OCI-LY7 (cell line): ENCODE results near the gene RPL10. TPM values are rescaled to one million over a fixed set of nuclear protein-coding genes. Genes with fewer than 3 reads are reported as not detected.
A peak's percentile ranks its signal among the peaks of the same experiment; 100 is the strongest.

Experiments
- BruUV-seq: library from RNA; stranded (reverse); fragments of 400-500 nt; replicated peaks from 2 replicates; lab custom pipeline; 2021; lab: Mats Ljungman, UMichigan
- CTCF ChIA-PET: fragments of 300-600 bp; sonication (Branson Sonifier 250); formaldehyde crosslinking; loops from one replicate; lab custom pipeline; 2022; ENCODE audit warnings: antibody characterized with exemption; ENCODE audit not compliant: unreplicated experiment; lab: Charles Lee
- POLR2A ChIA-PET: fragments of 300-600 bp; sonication (Branson Sonifier 250); formaldehyde crosslinking; loops from one replicate; lab custom pipeline; 2022; ENCODE audit warnings: antibody characterized with exemption; lab: Charles Lee
- DNase-seq: peaks from one replicate; pipeline ENCODE4 v3.0.0-alpha.2; 2015; ENCODE audit warnings: low spot score
- H2AFZ ChIP-seq: fragments of 200-600 bp; sonication (generic), shearing (Covaris generic); 2 replicates; pipeline ENCODE4 v1.6.1; 2014; ENCODE audit warnings: mild to moderate bottlenecking, antibody characterized with exemption, low read length, moderate library complexity
- H3K27ac ChIP-seq: fragments of 200-600 bp; sonication (generic); 2 replicates; pipeline ENCODE4 v1.5.1; 2014; ENCODE audit warnings: mixed run types, low read depth, mild to moderate bottlenecking, moderate library complexity, low read length, inconsistent platforms; ENCODE audit not compliant: poor library complexity, severe bottlenecking
- H3K36me3 ChIP-seq: fragments of 200-600 bp; sonication (generic); 2 replicates; pipeline ENCODE4 v1.6.1; 2014; ENCODE audit warnings: mild to moderate bottlenecking, antibody characterized with exemption, low read length, moderate library complexity, mixed read lengths; ENCODE audit not compliant: insufficient read depth
- H3K4me1 ChIP-seq: fragments of 200-600 bp; sonication (generic); 2 replicates; pipeline ENCODE4 v1.5.1; 2014; ENCODE audit warnings: mild to moderate bottlenecking, low read length; ENCODE audit not compliant: insufficient read depth, poor library complexity, severe bottlenecking
- H3K4me2 ChIP-seq: fragments of 200-600 bp; sonication (generic); 2 replicates; pipeline ENCODE4 v1.6.1; 2014; ENCODE audit warnings: mild to moderate bottlenecking, low read length
- H3K4me3 ChIP-seq: fragments of 200-600 bp; sonication (generic); 2 replicates; pipeline ENCODE4 v1.5.1; 2014; ENCODE audit warnings: mild to moderate bottlenecking, low read depth, low read length; ENCODE audit not compliant: poor library complexity, severe bottlenecking
- H3K79me2 ChIP-seq: fragments of 200-600 bp; sonication (generic); 2 replicates; pipeline ENCODE4 v1.6.1; 2016; ENCODE audit warnings: low read depth, mild to moderate bottlenecking, low read length, moderate library complexity, mixed read lengths; ENCODE audit not compliant: insufficient read depth
- H3K9me2 ChIP-seq: fragments of 200-600 bp; sonication (generic); 2 replicates; pipeline ENCODE4 v1.6.1; 2016; ENCODE audit warnings: mild to moderate bottlenecking, low read length, mixed read lengths; ENCODE audit not compliant: insufficient read depth
- H3K9me3 ChIP-seq: fragments of 200-600 bp; sonication (generic); 2 replicates; pipeline ENCODE4 v1.6.1; 2014; ENCODE audit warnings: mild to moderate bottlenecking, mixed run types, low read length, mixed read lengths
- H4K20me1 ChIP-seq: fragments of 200-600 bp; sonication (generic); 2 replicates; pipeline ENCODE4 v1.6.1; 2014; ENCODE audit warnings: mild to moderate bottlenecking, antibody characterized with exemption, low read length, moderate library complexity, mixed read lengths; ENCODE audit not compliant: insufficient read depth
- EZH2phosphoT487 ChIP-seq: fragments of 200-600 bp; sonication (generic); IDR thresholded peaks from 2 replicates; pipeline ENCODE4 v1.6.1; 2018; ENCODE audit warnings: low read depth, borderline replicate concordance, mild to moderate bottlenecking, mixed run types, antibody characterized with exemption, low read length, moderate library complexity, mixed read lengths
- intact Hi-C: fragments of 100-400 bp; cut with micrococcal nuclease; formaldehyde crosslinking; loops from one replicate; pipeline ENCODE4 v1.10.0; 2022; ENCODE audit not compliant: unreplicated experiment
- total RNA-seq, 2 experiments: library from RNA; depleted of rRNA in 1 of 2; stranded (reverse); fragments of >200 nt in 1 of 2; shearing (Covaris generic) in 1 of 2; gene quantifications; 2 replicates each; pipeline ENCODE4 v1.2.3, GENCODE V29; 2014 to 2022
- TF ChIP-seq, protein P1 (sequence below): fragments of 200-600 bp; sonication (generic); conservative IDR thresholded peaks from 2 replicates; pipeline ENCODE4 v1.5.1; 2014; ENCODE audit warnings: mild to moderate bottlenecking, antibody characterized with exemption, low read length, moderate library complexity, mixed read lengths

RPL10 gene
- total RNA-seq, 2 experiments from 2014 or later: 2,447 to 4,261 TPM

DNA sequence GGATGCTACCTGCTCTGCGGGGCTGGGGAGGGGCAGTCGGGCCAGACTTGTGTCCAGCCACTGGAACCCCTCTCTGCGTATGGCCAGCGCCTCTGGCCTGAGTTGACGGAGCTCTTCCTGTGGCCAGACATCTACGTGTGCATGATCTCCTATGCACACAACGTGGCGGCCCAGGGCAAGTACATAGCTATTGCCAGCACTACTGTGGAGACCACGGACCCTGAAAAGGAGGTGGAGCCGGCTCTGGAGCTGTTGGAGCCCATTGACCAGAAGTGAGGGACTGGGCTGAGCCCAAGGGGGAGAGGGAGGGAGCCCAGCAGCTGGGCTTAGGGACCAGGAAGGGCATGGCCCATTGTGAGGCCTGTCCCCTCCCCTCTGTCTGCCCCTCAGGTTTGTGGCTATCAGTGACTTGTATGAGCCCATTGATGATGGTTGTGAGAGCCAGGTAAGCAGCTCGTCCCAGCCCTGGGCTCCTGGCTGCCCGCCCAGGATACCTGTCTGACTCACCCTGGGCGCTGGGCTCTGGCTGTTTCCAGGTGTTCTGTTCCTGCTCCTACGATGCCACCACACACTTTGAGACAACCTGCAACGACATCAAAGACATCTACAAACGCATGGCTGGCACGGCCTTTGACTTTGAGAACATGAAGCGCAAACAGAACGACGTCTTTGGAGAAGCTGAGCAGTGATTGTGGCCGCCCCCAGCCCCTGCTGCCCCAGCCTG is 44.0 kb downstream of the RPL10 start:
- Histone ChIP-seq H3K27ac (no peak overlapping the region), H3K9me3 (no peaks in the 10 kb centered on the region), H3K4me1 (peaks cover 21% of the 10 kb centered on the region), H3K4me3 (no peak overlapping the region), H3K36me3 (peaks cover 28% of the 10 kb centered on the region; the same call in 1 of the 2 replicates), H2AFZ (no peak overlapping the region), H4K20me1 (no peaks in the 10 kb centered on the region), H3K79me2 (peaks cover 17% of the 10 kb centered on the region), H3K9me2 (no peaks in the 10 kb centered on the region), H3K4me2 (no peak overlapping the region)
- intact Hi-C loops: no loop called here
- CTCF ChIA-PET: no interaction called here
- POLR2A ChIA-PET: no interaction called here
- no TSS peak for BruUV-seq
- no peak for DNase-seq
- TF ChIP-seq EZH2phosphoT487: no peak
- TF ChIP-seq, protein P1, sequence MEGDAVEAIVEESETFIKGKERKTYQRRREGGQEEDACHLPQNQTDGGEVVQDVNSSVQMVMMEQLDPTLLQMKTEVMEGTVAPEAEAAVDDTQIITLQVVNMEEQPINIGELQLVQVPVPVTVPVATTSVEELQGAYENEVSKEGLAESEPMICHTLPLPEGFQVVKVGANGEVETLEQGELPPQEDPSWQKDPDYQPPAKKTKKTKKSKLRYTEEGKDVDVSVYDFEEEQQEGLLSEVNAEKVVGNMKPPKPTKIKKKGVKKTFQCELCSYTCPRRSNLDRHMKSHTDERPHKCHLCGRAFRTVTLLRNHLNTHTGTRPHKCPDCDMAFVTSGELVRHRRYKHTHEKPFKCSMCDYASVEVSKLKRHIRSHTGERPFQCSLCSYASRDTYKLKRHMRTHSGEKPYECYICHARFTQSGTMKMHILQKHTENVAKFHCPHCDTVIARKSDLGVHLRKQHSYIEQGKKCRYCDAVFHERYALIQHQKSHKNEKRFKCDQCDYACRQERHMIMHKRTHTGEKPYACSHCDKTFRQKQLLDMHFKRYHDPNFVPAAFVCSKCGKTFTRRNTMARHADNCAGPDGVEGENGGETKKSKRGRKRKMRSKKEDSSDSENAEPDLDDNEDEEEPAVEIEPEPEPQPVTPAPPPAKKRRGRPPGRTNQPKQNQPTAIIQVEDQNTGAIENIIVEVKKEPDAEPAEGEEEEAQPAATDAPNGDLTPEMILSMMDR: no peak

DNA sequence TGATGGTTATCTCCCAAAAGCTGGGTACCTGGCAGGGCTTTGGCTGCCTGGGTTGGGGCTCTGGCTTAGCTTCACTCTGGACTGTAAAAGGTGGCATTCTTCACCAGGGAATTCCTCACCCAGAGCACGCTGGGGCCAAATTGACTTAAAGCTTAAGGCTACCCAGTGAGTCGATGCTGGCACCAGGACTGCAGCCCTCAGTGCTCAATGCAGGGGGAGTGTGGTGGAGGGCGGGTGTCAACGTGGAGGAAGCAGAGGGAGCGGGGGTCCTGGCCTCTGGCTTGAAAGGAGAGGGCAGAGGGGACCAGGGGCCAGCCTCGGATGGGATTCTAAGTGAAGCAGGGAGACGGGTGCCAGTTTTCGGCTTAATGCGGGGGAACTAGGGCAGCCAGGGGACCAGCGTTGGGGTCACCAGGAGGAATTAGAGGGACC is 45.3 kb downstream of the RPL10 start:
- POLR2A ChIA-PET: interaction anchor here (0.6 kb wide), 1 partner anchor 40 kb away, joined by 3 read pairs; no protein-coding TSS in a partner anchor
- peak overlapping the region; percentile 69 for H3K4me3 ChIP-seq
- no peak for TF ChIP-seq EZH2phosphoT487
- TF ChIP-seq, protein P1: no peak
- no peaks in the 10 kb centered on the region for H3K9me2 ChIP-seq
- peaks cover 26% of the 10 kb centered on the region; the same call in 1 of the 2 replicates for H3K36me3 ChIP-seq
- H3K79me2 ChIP-seq: peaks cover 7% of the 10 kb centered on the region; the same call in 1 of the 2 replicates
- intact Hi-C loops: no loop called here
- peak overlapping the region; percentile 84 for H3K4me2 ChIP-seq
- H2AFZ ChIP-seq: no peak overlapping the region
- BruUV-seq: no TSS peak
- no peak overlapping the region for H3K27ac ChIP-seq
- peaks cover 15% of the 10 kb centered on the region for H3K4me1 ChIP-seq
- H4K20me1 ChIP-seq: no peaks in the 10 kb centered on the region
- no peak for DNase-seq
- CTCF ChIA-PET: no interaction called here
- no peaks in the 10 kb centered on the region for H3K9me3 ChIP-seq
